K562 (cell line): ENCODE data around the gene EPB41L3. TPM values are rescaled to one million over a fixed set of nuclear protein-coding genes. Genes with fewer than 3 reads are reported as not detected.
A peak's percentile ranks its signal among the peaks of the same experiment; 100 is the strongest.

Experiments used
- ATAC-seq: fragments of 200-7000 bp; cut with Tn5 transposase; 3 replicates; pipeline ENCODE4 v1.9.1; 2020; ENCODE audit warnings: moderate library complexity
- BruUV-seq: library from RNA; stranded (reverse); fragments of 400-500 nt; replicated peaks from 2 replicates; lab custom pipeline; 2021; lab: Mats Ljungman, UMichigan
- CTCF ChIA-PET: fragments of 300-600 bp; formaldehyde crosslinking; extraction: SDS; loops from one replicate; lab custom pipeline; 2021; ENCODE audit warnings: low intra/inter-chr PET ratio; lab: Yijun Ruan, JAX
- POLR2A ChIA-PET: fragments of 300-600, 350-650 bp; sonication (Branson Sonifier 250); formaldehyde crosslinking; extraction: SDS; loops from one replicate; lab custom pipeline; 2021; ENCODE audit warnings: antibody characterized with exemption, inconsistent platforms; lab: Yijun Ruan, JAX
- DNase-seq, 4 experiments: peaks; one replicate each; pipeline versions ENCODE4 v3.0.0 to v3.0.0-alpha.2; 2011 to 2018; ENCODE audit warnings: low spot score in 3 of 4, mixed read lengths in 3 of 4; ENCODE audit errors: extremely low read depth in 1 of 4
- FAIRE-seq: peaks from 2 replicates; lab custom pipeline; 2011; peaks lifted over from hg19 to GRCh38; lab: Jason Lieb, UNC
- H2AFZ ChIP-seq: 2 replicates; pipeline ENCODE4 v1.6.0; 2011; ENCODE audit warnings: low read depth, low read length, control low read depth, inconsistent platforms
- H3K27ac ChIP-seq: fragments of 200-600 bp; 3 replicates; pipeline ENCODE4 v1.8.0; 2011; ENCODE audit warnings: low read depth, mild to moderate bottlenecking, control low read depth, inconsistent platforms, low read length, moderate library complexity, mixed read lengths; ENCODE audit errors: extremely low read depth
- H3K27me3 ChIP-seq, 2 experiments: fragments of 300-600 bp in 1 of 2; 2 replicates in 1 of 2; 3 replicates in 1 of 2; pipeline versions ENCODE4 v1.6.0 to v1.8.0; 2011; ENCODE audit warnings: inconsistent platforms in 2 of 2, low read length in 2 of 2, mild to moderate bottlenecking in 1 of 2, mixed read lengths in 1 of 2, moderate library complexity in 1 of 2; ENCODE audit not compliant: control insufficient read depth in 2 of 2, insufficient read depth in 2 of 2
- H3K36me3 ChIP-seq: fragments of 300-600 bp; 3 replicates; pipeline ENCODE4 v1.8.0; 2011; ENCODE audit warnings: mild to moderate bottlenecking, low read length, inconsistent platforms; ENCODE audit not compliant: control insufficient read depth, insufficient read depth
- H3K4me1 ChIP-seq, 2 experiments: fragments of 200-600 bp in 1 of 2; replicated peaks in 1 of 2; 2 replicates in 1 of 2; 3 replicates in 1 of 2; pipeline versions ENCODE4 v1.5.1 to v1.8.0; 2011; ENCODE audit warnings: inconsistent platforms in 2 of 2, low read length in 2 of 2, mild to moderate bottlenecking in 1 of 2, mixed read lengths in 1 of 2, moderate library complexity in 1 of 2; ENCODE audit not compliant: control insufficient read depth in 2 of 2, insufficient read depth in 2 of 2
- H3K4me2 ChIP-seq: 2 replicates; pipeline ENCODE4 v1.6.1; 2011; ENCODE audit warnings: low read length, control low read depth, inconsistent platforms, mixed read lengths; ENCODE audit not compliant: insufficient read depth
- H3K4me3 ChIP-seq: fragments of 200-600 bp; sonication (generic), shearing (Covaris generic); 2 replicates; pipeline ENCODE4 v1.5.1; 2016; ENCODE audit warnings: control low read depth, inconsistent platforms
- H3K79me2 ChIP-seq: fragments of 200-600 bp; 3 replicates; pipeline ENCODE4 v1.8.0; 2011; ENCODE audit warnings: low read length, inconsistent platforms; ENCODE audit not compliant: control insufficient read depth, insufficient read depth
- H3K9ac ChIP-seq, 2 experiments: 2 replicates each; pipeline versions ENCODE4 v1.6.0 to v1.6.1; 2011; ENCODE audit warnings: low read depth in 2 of 2, low read length in 2 of 2, control low read depth in 1 of 2, inconsistent platforms in 1 of 2, mild to moderate bottlenecking in 1 of 2, mixed read lengths in 1 of 2; ENCODE audit not compliant: insufficient read depth in 1 of 2
- H3K9me1 ChIP-seq: one replicate; pipeline ENCODE4 v1.6.0; 2011; ENCODE audit warnings: inconsistent platforms, mild to moderate bottlenecking, low read length, moderate library complexity; ENCODE audit not compliant: control insufficient read depth, insufficient read depth
- H3K9me3 ChIP-seq: replicated peaks from 2 replicates; pipeline ENCODE4 v1.5.1; 2011; ENCODE audit warnings: low read depth, low read length, inconsistent platforms; ENCODE audit not compliant: control insufficient read depth, insufficient read depth
- H4K20me1 ChIP-seq: replicated peaks from 2 replicates; pipeline ENCODE4 v1.6.1; 2011; ENCODE audit warnings: low read length, inconsistent platforms, mixed read lengths; ENCODE audit not compliant: control insufficient read depth, insufficient read depth
- CEBPG ChIP-seq, 3 experiments: fragments of 200-800 bp in 1 of 3; sonication (Bioruptor generic) in 1 of 3; sonication (generic) in 1 of 3; formaldehyde crosslinking in 1 of 3; IDR thresholded peaks in 2 of 3; conservative IDR thresholded peaks in 1 of 3; 2 replicates each; pipeline versions ENCODE4 v1.6.1 to v1.8.0; 2016 to 2022; ENCODE audit warnings: missing compliant biosample characterization in 2 of 3, missing genetic modification characterization in 2 of 3, mild to moderate bottlenecking in 1 of 3, missing genetic modification reagents in 1 of 3
- FOS ChIP-seq: IDR thresholded peaks from 3 replicates; pipeline ENCODE4 v1.6.1; 2011; ENCODE audit not compliant: insufficient read length; ENCODE audit errors: extremely low read depth
- MCM3 ChIP-seq: fragments of 450-650 bp; IDR thresholded peaks from 2 replicates; pipeline ENCODE4 v1.6.1; 2016
- STAT5A ChIP-seq: IDR thresholded peaks from 2 replicates; pipeline ENCODE4 v1.6.1; 2012; ENCODE audit warnings: low read length, inconsistent platforms, borderline replicate concordance
- ZNF407 ChIP-seq: fragments of 450-650 bp; IDR thresholded peaks from 2 replicates; pipeline ENCODE4 v1.6.1; 2016; ENCODE audit warnings: low read depth
- ZNF609 ChIP-seq: sonication (generic); formaldehyde crosslinking; IDR thresholded peaks from 2 replicates; pipeline ENCODE4 v1.8.1; 2023; ENCODE audit warnings: missing genetic modification reagents, mild to moderate bottlenecking, borderline replicate concordance
- WGBS: fragments of 100-300 bp; shearing (Covaris generic); methylation state at CpG from one replicate; pipeline ENCODE4 v1.1.6; 2016; ENCODE audit warnings: low coverage, mixed read lengths; ENCODE audit not compliant: insufficient coverage; ENCODE audit errors: missing lambda C conversion rate; 5-methylcytosine and 5-hydroxymethylcytosine counted together
- in situ Hi-C: fragments of 300-500 bp; cut with MboI; formaldehyde crosslinking; loops from 4 replicates; pipeline ENCODE4 v1.15.0; 2018; ENCODE audit warnings: inconsistent platforms, mixed read lengths
- intact Hi-C: fragments of 100-400 bp; cut with micrococcal nuclease; formaldehyde crosslinking; loops from 2 replicates; pipeline ENCODE4 v1.14.2; 2022
- polyA plus RNA-seq, 8 experiments: library from polyadenylated mRNA; depleted of rRNA in 4 of 8; stranded (reverse) in 5 of 8; unstranded in 3 of 8; fragments of >200 nt; fragmentation: Nextera tagmentation in 2 of 8; fragmentation: Illumina TruSeq in 1 of 8; extraction: Ambion mirVana in 2 of 8; extraction: Trizol in 1 of 8; gene quantifications; 2 replicates each; pipeline versions ENCODE4 v1.2.1 to v1.2.3, GENCODE V29; 2011 to 2014; ENCODE audit warnings: inconsistent platforms in 1 of 8, missing spikeins in 1 of 8
- total RNA-seq, 7 experiments: library from RNA; depleted of rRNA in 6 of 7; stranded (reverse); fragments of >200 nt in 6 of 7; fragmentation: Illumina TruSeq in 2 of 7; extraction: Trizol in 2 of 7; gene quantifications; 2 replicates each; pipeline versions ENCODE4 v1.2.1 to v1.2.3, GENCODE V29; 2011 to 2021; ENCODE audit warnings: low replicate concordance in 1 of 7

EPB41L3 gene
- total and polyA plus RNA-seq, 9 of the 15 experiments (the other 6 are each of a cell fraction or from before 2014, with no cell fraction given), result 0.44 to 0.49 TPM; not detected in 7

GRCh38 chr18:5439986-5440696, 103.7 kb downstream of the EPB41L3 start:
- CTCF ChIA-PET, result no interaction called here
- WGBS, result 5% methylated on average over 3 of the region's 3 CpGs
- H3K27ac ChIP-seq, result no peak overlapping the region
- TF ChIP-seq CEBPG (CRISPR knock-in tag; IDR thresholded peaks at IDR 0.05) (no peak), CEBPG (tag; conservative IDR thresholded peaks at IDR 0.05 in 1 of 2, IDR thresholded peaks at IDR 0.05 in 1 of 2) (peak in 1 of 2 experiments; percentile 31; a peak in 1 of 4 replicates), MCM3 (no peak), ZNF609 (CRISPR knock-in tag) (no peak), FOS (no peak), ZNF407 (no peak), STAT5A (no peak)
- no peak overlapping the region for H2AFZ ChIP-seq
- H3K9ac ChIP-seq, result no peak overlapping the region
- no peaks in the 10 kb centered on the region for H3K36me3 ChIP-seq
- no peaks in the 10 kb centered on the region for H4K20me1 ChIP-seq
- intact Hi-C loops (no loop called here), in situ Hi-C loops (no loop called here)
- POLR2A ChIA-PET, result no interaction called here
- DNase-seq (no peak), ATAC-seq (no peak), FAIRE-seq (no peak)
- no peak overlapping the region for H3K4me2 ChIP-seq
- no TSS peak for BruUV-seq
- H3K9me3 ChIP-seq, result no peaks in the 10 kb centered on the region
- H3K27me3 ChIP-seq, result no peaks in the 10 kb centered on the region
- no peaks in the 10 kb centered on the region for H3K4me1 ChIP-seq
- H3K9me1 ChIP-seq, result no peaks in the 10 kb centered on the region
- no peaks in the 10 kb centered on the region for H3K79me2 ChIP-seq
- H3K4me3 ChIP-seq, result no peak overlapping the region
